GM18499 (cell line): ENCODE results near the gene SEMA3B.
A peak's percentile ranks its signal among the peaks of the same experiment; 100 is the strongest.

Experiments
- ATAC-seq: cut with Tn5 transposase; IDR thresholded peaks from one replicate; pipeline ENCODE4 v1.9.1; 2021; ENCODE audit warnings: moderate number of reproducible peaks; ENCODE audit not compliant: insufficient read depth, unreplicated experiment

The SEMA3B gene

DNA sequence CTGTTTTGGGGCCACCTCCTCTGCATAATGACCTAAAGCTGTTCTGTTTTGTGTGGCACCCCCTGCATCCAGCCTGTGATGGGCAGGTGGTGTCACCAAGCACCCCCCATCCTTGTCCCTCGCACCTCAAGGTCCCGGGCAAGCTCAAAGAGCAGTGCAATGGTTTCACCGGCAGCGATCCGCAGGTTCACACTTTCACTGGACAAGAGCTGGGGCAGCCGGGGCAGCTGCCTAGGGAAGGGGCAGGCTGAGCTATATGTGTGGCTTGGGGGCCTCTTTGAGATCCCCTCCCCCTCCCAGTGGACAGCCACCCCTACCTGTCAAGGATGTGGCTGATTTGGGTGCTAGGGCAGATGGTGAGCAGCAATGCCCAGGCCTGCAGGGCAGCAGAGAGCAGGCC is 20.2 kb downstream of the SEMA3B start:
- no peak for ATAC-seq

- ATAC-seq, result no peak
These were observed 21.3 kb downstream of the SEMA3B start for GRCh38 chr3:50290161-50290641.

- ATAC-seq, result peak; percentile 79
These were observed 23.5 kb downstream of the SEMA3B start, which contains the start of gene IFRD2 for GRCh38 chr3:50292159-50293078. Gene IFRD2 (minus strand): TSS chr3:50292429. CDS start chr3:50292274, 155 bp downstream.

GRCh38 chr3:50293079-50293801 is 24.3 kb downstream of the SEMA3B start:
- no peak for ATAC-seq

GRCh38 chr3:50294089-50294488 is 25.1 kb downstream of the SEMA3B start:
- ATAC-seq, result no peak

- no peak for ATAC-seq
These were observed 25.8 kb downstream of the SEMA3B start for GRCh38 chr3:50294492-50295403.

- ATAC-seq, result no peak
These were observed 26.8 kb downstream of the SEMA3B start for GRCh38 chr3:50295553-50296431.

DNA sequence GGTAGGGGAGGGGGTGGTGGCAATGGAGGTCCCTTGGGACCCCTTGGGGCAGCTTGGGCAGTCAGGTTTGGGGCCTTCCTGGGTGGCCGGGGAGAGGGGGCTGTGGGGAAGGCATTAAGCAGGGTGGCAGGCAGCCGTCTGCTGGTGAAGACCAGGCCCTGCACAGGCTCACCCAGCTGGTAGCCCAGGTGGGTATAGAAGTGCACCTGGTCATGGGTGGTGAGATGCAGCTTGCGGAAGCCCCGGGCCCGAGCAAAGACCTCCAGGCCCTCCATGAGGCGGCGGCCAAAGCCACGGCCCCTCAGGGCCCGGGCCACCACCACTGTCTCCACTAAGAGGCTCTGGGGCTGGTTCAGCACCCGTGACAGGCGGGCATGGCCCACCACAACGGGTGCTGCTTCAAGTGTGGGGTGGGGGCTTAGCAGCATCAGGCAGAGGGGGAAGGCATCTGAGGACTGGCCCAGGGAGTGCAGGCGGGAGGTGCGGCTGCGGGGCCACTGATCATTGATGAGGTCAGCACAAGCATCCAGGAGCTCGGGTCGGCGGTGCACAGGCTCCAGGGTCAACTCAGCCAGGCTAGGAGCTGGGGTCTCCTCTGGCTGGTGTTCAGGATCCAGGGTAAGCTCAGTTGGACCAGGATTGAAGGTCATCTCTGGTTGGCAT is 27.9 kb downstream of the SEMA3B start:
- no peak for ATAC-seq

DNA sequence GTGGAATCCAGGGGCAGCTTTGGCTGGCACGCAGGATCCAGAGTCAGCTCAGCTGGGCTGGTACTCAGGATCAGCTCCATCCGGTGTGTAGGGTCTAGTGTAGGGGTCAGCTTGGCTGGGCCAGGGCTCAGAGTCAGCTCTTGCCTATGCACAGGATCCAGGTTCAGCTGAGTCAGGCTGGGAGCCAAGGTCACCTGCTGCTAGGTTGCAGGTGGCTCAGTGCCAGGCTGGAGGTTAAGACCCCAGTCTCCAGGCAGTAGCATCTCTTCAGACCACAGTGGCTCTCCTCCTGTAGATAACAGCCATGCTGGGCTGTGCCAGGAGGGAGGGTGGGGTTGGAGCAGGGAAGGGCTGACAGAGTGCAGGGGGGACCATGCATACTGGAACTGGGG is 28.4 kb downstream of the SEMA3B start:
- ATAC-seq, result no peak

- no peak for ATAC-seq
These were observed 29.2 kb downstream of the SEMA3B start for GRCh38 chr3:50297896-50298725.

DNA sequence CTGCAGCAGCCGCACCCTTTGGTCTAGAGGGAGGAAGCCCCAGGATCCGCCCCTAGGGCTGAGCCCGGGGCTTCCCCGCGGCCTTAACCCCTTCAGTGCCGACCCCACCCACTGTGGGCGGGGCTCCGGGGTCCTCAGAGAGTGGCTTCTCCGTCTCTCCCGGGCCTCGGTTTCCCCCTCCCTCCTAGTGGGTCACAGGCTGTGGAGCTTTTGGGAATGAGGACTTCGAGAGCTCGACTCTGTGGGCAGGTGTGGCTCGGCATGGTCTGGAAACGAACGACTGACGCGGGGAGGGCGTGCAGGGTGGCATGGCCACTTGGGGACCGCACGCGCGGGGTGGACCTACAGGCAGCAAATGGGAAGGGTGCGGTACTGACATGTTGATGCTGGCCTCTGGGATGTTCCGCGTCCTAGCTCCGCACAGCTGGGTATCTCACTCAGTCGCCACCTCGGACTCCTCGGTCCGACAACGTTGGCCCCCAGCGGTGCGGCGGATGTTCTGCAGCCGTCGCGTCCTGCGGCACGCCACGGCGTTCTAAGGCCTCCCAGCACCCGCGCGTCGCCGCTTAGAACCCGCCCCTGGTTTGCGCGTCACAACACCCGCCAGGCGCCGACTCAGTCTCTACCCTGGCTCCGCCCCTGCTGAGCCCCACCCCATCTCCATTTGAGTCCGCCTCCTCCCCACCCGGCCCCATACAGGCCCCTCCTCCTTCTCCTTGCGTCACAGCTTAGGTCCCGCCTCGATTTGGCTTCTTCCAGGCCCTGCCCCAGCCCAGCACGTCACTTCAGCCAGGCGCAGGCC is 30.1 kb downstream of the SEMA3B start, which contains the start of the genes HYAL3 and NAA80:
HYAL3 (minus strand) TSS at position 570 of the 802 bp plus-strand sequence. CDS start 3,803 bp downstream, outside the sequence.
NAA80 (minus strand) TSS at position 570 of the 802 bp plus-strand sequence. CDS start 1,942 bp downstream, outside the sequence.
- peak; percentile 66 for ATAC-seq

DNA sequence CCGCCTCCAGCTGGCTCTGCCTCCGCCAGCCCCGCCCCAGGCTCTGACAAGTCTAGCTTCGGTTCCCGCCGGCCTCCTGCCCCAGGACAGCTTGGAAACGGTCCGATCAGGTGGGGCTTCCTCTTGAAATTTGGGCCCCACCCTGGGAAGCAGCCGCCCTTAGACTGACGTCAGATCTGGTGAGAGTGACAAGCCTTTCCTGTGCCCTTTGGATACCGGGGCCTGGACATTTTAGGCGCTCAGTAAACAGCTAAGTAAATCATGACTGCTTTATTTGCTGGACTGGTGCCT is 30.6 kb downstream of the SEMA3B start:
- ATAC-seq, result no peak

DNA sequence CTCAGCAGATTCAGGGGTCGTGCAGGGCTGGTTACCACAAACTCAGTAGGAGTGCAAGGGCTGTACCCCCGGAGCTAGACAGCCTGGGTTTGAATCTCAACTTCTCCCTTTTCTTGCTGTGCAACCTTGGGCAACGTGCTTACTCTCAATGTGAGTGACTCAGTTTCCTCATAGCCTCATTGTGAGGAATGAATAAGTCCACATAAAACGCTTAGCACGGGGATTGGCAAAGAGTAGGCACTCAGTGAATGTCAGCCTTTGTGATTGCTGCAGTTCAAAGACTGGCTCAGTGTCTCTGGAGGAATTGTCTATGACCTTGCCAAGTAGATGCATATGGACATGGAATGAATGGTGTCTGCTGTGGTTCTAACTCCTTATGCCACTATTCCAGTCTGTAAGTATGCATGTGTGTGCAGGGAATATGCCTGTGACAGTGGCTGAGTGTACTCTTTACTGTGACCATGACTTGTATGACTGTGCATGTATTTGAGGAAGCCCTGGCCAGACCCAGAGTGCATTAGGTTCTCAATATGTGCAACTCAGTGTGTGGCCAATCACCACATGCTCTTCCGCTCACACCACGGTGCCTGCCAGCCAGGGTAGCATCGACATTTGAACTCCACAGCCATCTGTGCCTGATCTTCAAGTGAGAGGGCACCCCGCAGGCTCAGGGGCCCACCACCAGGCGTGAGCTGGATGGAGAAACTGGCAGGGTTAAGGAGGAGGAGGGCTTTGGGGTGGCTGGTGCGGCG is 31.2 kb downstream of the SEMA3B start:
- ATAC-seq, result no peak

DNA sequence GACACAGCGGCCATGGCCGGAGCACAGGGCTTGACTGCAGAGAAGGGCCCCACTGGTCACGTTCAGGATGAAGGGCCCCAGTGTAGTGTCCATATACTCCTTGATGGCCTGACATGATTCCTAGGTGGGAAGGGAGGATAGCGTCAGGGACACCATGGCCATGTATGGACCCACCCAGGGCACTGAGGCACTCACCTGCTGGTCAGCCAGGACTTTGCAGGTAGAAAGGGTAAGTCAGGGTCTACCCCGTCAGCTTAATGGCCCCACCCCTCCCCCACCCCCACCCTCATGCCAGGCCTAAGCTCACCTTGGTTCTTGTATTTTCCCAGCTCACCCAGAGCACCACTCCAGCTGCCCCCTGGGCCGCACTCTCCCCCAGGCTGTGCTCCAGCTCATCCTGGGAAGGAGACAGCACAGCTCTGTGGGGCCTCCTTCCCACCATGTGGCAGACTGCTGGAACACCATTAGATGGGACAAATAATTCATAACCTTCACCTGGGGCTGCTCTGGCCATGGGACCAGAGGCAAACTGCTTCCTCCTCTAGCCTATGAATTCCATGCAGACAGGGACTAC is 31.8 kb downstream of the SEMA3B start:
- ATAC-seq, result no peak

GRCh38 chr3:50302095-50303012 is 33.4 kb downstream of the SEMA3B start:
- ATAC-seq, result no peak
